Caco-2 (cell line): ENCODE results near the gene WNK4. TPM values are rescaled to one million over a fixed set of nuclear protein-coding genes. Genes with fewer than 3 reads are reported as not detected.

Experiments used
- BruUV-seq: library from RNA; stranded (reverse); fragments of 400-500 nt; replicated peaks from 2 replicates; lab custom pipeline; 2021; lab: Mats Ljungman, UMichigan
- CTCF ChIA-PET: fragments of 300-600 bp; sonication (Branson Sonifier 250); formaldehyde crosslinking; loops from one replicate; lab custom pipeline; 2022; ENCODE audit warnings: antibody characterized with exemption; lab: Charles Lee
- POLR2A ChIA-PET: fragments of 300-600 bp; sonication (Branson Sonifier 250); formaldehyde crosslinking; loops from one replicate; lab custom pipeline; 2022; ENCODE audit warnings: antibody characterized with exemption; lab: Charles Lee
- DNase-seq, 2 experiments: peaks; one replicate each; pipeline versions ENCODE4 v3.0.0 to v3.0.0-alpha.2; 2020 to 2022
- H3K27me3 ChIP-seq: replicated peaks from 2 replicates; pipeline ENCODE4 v1.6.0; 2011; ENCODE audit warnings: low read length; ENCODE audit not compliant: control insufficient read depth, insufficient read depth
- H3K36me3 ChIP-seq: 2 replicates; pipeline ENCODE4 v1.5.1; 2011; ENCODE audit warnings: low read length; ENCODE audit not compliant: control insufficient read depth, insufficient read depth
- H3K4me1 ChIP-seq: fragments of 250-450 bp; sonication (Bioruptor Pico); 2 replicates; pipeline ENCODE4 v1.5.1; 2020; ENCODE audit warnings: mild to moderate bottlenecking
- H3K4me3 ChIP-seq: 2 replicates; pipeline ENCODE4 v1.5.1; 2011; ENCODE audit warnings: low read depth, mild to moderate bottlenecking, control low read depth, low read length
- H3K9me3 ChIP-seq: fragments of 250-450 bp; sonication (Bioruptor Pico); 2 replicates; pipeline ENCODE4 v1.5.1; 2020; ENCODE audit warnings: mild to moderate bottlenecking, moderate library complexity
- H3K27ac Mint-ChIP-seq: one replicate; pipeline ENCODE4 v1.8.0; 2022; ENCODE audit warnings: mixed read lengths; ENCODE audit not compliant: unreplicated experiment
- H3K27me3 Mint-ChIP-seq: one replicate; pipeline ENCODE4 v1.8.0; 2022; ENCODE audit warnings: mixed read lengths; ENCODE audit not compliant: insufficient read depth, unreplicated experiment
- H3K36me3 Mint-ChIP-seq: one replicate; pipeline ENCODE4 v1.8.0; 2022; ENCODE audit warnings: mild to moderate bottlenecking, mixed read lengths; ENCODE audit not compliant: insufficient read depth, unreplicated experiment
- H3K4me1 Mint-ChIP-seq: one replicate; pipeline ENCODE4 v1.8.0; 2022; ENCODE audit warnings: low read depth, mixed read lengths; ENCODE audit not compliant: unreplicated experiment
- H3K4me3 Mint-ChIP-seq: one replicate; pipeline ENCODE4 v1.8.0; 2022; ENCODE audit warnings: mild to moderate bottlenecking, moderate library complexity, mixed read lengths; ENCODE audit not compliant: unreplicated experiment
- H3K9me3 Mint-ChIP-seq: one replicate; pipeline ENCODE4 v1.8.0; 2022; ENCODE audit warnings: mixed read lengths; ENCODE audit not compliant: unreplicated experiment
- intact Hi-C: fragments of 100-400 bp; cut with micrococcal nuclease; formaldehyde crosslinking; loops from one replicate; pipeline ENCODE4 v1.10.0; 2022; ENCODE audit not compliant: unreplicated experiment
- total RNA-seq: library from RNA; stranded (reverse); gene quantifications from 2 replicates; pipeline ENCODE4 v1.2.3, GENCODE V29; 2022
- TF ChIP-seq, protein P1 (sequence below), 2 experiments: fragments of 200-600 bp in 1 of 2; IDR thresholded peaks; 1 replicate in 1 of 2; 2 replicates in 1 of 2; pipeline versions ENCODE4 v1.5.1 to v1.8.0; 2011 to 2022; ENCODE audit warnings: antibody characterized with exemption in 1 of 2, control low read depth in 1 of 2, inconsistent platforms in 1 of 2, low read depth in 1 of 2, low read length in 1 of 2, mild to moderate bottlenecking in 1 of 2, moderate library complexity in 1 of 2; ENCODE audit not compliant: insufficient read depth in 1 of 2, severe bottlenecking in 1 of 2, unreplicated experiment in 1 of 2

WNK4 gene
- total RNA-seq, 1 experiment from 2014 or later: 4.1 TPM

DNA sequence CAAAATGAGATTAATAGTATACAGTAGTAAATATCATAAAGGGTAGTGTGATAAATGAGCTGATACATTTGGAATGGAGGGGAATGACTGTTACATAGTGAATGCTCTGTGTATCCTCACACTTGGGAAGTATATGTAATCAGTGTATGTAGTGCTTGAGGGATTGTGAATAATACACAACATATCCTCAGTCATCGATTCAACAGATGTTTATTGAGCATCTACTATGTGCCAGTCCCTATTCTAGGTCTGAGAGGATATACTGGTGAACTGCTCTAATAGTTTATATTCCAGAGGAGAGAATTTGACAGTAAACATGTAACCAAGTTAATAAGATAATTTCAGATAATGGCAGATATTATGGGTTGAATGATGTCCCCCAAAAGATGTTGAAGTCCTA is 47.1 kb downstream of the WNK4 start:
- H3K4me3 Mint-ChIP-seq: no peak overlapping the region
- no peaks in the 10 kb centered on the region for H3K9me3 Mint-ChIP-seq
- ChIA-PET POLR2A (interaction anchor here (0.5 kb wide), 1 partner anchor 13 kb away, joined by 3 read pairs; no protein-coding TSS in a partner anchor), CTCF (interaction anchor here (0.5 to 0.6 kb wide), 2 partner anchors 21 to 51 kb away, joined by 3 to 4 read pairs; no protein-coding TSS in a partner anchor)
- H3K4me3 ChIP-seq: no peak overlapping the region
- H3K27me3 Mint-ChIP-seq: no peaks in the 10 kb centered on the region
- H3K4me1 Mint-ChIP-seq: no peaks in the 10 kb centered on the region
- H3K36me3 Mint-ChIP-seq: peaks cover 13% of the 10 kb centered on the region
- BruUV-seq: no TSS peak
- H3K27me3 ChIP-seq: no peaks in the 10 kb centered on the region
- TF ChIP-seq, protein P1, sequence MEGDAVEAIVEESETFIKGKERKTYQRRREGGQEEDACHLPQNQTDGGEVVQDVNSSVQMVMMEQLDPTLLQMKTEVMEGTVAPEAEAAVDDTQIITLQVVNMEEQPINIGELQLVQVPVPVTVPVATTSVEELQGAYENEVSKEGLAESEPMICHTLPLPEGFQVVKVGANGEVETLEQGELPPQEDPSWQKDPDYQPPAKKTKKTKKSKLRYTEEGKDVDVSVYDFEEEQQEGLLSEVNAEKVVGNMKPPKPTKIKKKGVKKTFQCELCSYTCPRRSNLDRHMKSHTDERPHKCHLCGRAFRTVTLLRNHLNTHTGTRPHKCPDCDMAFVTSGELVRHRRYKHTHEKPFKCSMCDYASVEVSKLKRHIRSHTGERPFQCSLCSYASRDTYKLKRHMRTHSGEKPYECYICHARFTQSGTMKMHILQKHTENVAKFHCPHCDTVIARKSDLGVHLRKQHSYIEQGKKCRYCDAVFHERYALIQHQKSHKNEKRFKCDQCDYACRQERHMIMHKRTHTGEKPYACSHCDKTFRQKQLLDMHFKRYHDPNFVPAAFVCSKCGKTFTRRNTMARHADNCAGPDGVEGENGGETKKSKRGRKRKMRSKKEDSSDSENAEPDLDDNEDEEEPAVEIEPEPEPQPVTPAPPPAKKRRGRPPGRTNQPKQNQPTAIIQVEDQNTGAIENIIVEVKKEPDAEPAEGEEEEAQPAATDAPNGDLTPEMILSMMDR (IDR thresholded peaks at IDR 0.05; ENCODE audit: insufficient read depth in 1 of 2, low read depth in 1 of 2, low read length in 1 of 2, severe bottlenecking in 1 of 2, unreplicated experiment in 1 of 2): no peak
- no peaks in the 10 kb centered on the region for H3K9me3 ChIP-seq
- H3K36me3 ChIP-seq: no peaks in the 10 kb centered on the region
- intact Hi-C loops: loop anchor here (10.0 kb wide), 1 partner anchor 253 kb away; the partner anchor contains the start of gene PSMC3IP
- DNase-seq: no peak
- H3K27ac Mint-ChIP-seq: no peak overlapping the region
- H3K4me1 ChIP-seq: 0 out of 2 replicates have a peak, but pooled peaks cover 6% of the 10 kb centered on the region

DNA sequence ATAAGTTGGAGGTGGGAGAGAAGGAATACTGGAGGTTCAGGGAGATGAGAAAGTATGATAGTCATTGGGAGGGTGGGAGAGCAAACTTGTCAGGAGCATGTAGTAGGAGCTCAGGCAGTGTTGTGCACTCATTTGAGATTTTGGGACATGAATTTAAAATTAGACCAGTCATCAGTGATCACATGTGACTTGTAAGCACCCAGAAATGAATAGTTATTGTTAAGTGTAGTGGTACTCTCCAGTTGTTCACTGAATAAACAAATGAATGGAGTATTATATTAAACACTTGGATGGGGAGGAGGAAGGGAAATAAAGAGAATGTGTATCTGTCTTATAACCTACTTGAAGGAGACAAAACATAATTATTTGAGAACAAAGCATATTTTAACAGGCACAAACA is 50.6 kb downstream of the WNK4 start:
- no peaks in the 10 kb centered on the region for H3K27me3 ChIP-seq
- ChIA-PET CTCF (no interaction called here), POLR2A (no interaction called here)
- H3K36me3 Mint-ChIP-seq: peaks cover 29% of the 10 kb centered on the region
- H3K27me3 Mint-ChIP-seq: no peaks in the 10 kb centered on the region
- DNase-seq: no peak
- H3K4me1 ChIP-seq: 0 out of 2 replicates have a peak, but pooled peaks cover 14% of the 10 kb centered on the region
- H3K36me3 ChIP-seq: no peaks in the 10 kb centered on the region; the same call in 1 of the 2 replicates
- intact Hi-C loops: no loop called here
- H3K4me1 Mint-ChIP-seq: no peaks in the 10 kb centered on the region
- H3K4me3 ChIP-seq: no peak overlapping the region
- H3K9me3 Mint-ChIP-seq: no peaks in the 10 kb centered on the region
- TF ChIP-seq, protein P1 (IDR thresholded peaks at IDR 0.05; ENCODE audit: insufficient read depth in 1 of 2, low read depth in 1 of 2, low read length in 1 of 2, severe bottlenecking in 1 of 2, unreplicated experiment in 1 of 2): no peak
- no peak overlapping the region for H3K27ac Mint-ChIP-seq
- H3K9me3 ChIP-seq: no peaks in the 10 kb centered on the region
- no peak overlapping the region for H3K4me3 Mint-ChIP-seq
- no TSS peak for BruUV-seq

DNA sequence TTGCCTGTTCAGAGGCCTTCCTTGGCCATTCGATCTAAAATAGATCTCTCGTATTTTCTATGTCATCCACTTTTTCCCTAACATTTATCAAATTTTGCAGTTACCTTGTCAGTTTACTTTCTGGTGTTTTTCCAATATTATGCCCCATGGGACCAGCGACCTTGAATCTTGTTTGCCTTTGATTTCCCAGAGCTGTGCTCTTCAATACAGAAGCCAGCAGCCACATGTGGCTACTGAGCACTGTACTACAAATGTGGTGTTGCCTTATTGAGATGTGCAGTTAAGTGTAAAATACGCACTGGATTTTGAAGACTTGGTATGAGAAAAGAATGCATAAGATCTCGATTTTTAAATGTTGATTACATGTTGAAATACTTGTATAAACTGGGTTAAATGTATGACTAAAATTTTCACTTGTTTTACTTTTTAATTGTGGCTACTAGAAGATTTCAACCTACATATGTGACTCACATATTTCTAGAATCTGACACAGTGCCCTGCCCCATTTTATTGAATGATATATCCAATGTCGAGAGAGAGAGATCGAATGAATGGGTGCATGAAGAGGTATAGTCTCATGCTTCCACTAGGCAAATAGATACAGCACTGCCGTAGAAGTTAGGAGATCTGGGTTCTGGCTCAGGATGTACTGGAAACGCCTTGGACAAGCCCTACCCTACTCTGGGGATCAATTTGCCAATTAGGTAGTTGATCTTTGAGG is 52.0 kb downstream of the WNK4 start:
- Mint-ChIP-seq H3K9me3 (no peaks in the 10 kb centered on the region), H3K27ac (peak overlapping the region; percentile 95), H3K36me3 (peaks cover 43% of the 10 kb centered on the region), H3K4me1 (no peaks in the 10 kb centered on the region), H3K27me3 (no peaks in the 10 kb centered on the region), H3K4me3 (peak overlapping the region; percentile 91)
- no peaks in the 10 kb centered on the region for H3K27me3 ChIP-seq
- POLR2A ChIA-PET: interaction anchor here (1.8 kb wide), 1 partner anchor 8 kb away, joined by 19 read pairs; the partner anchor contains the start of gene BECN1
- intact Hi-C loops: no loop called here
- H3K4me1 ChIP-seq: 0 out of 2 replicates have a peak, but pooled peaks cover 14% of the 10 kb centered on the region
- CTCF ChIA-PET: interaction anchor here (1.3 to 1.4 kb wide), 2 partner anchors 9 to 12 kb away, joined by 3 to 11 read pairs; partner anchors contain the start of gene BECN1
- H3K9me3 ChIP-seq: no peaks in the 10 kb centered on the region
- TF ChIP-seq, protein P1 (IDR thresholded peaks at IDR 0.05; ENCODE audit: insufficient read depth in 1 of 2, low read depth in 1 of 2, low read length in 1 of 2, severe bottlenecking in 1 of 2, unreplicated experiment in 1 of 2): no peak
- no peaks in the 10 kb centered on the region; the same call in 1 of the 2 replicates for H3K36me3 ChIP-seq
- no TSS peak for BruUV-seq
- peak overlapping the region; percentile 97 for H3K4me3 ChIP-seq
- no peak for DNase-seq
